GM21381 (cell line): Measurements from ENCODE around the gene SYS1.
A peak's percentile ranks its signal among the peaks of the same experiment; 100 is the strongest.

Experiments
- ATAC-seq: cut with Tn5 transposase; IDR thresholded peaks from one replicate; pipeline ENCODE4 v1.9.1; 2021; ENCODE audit warnings: mild to moderate bottlenecking, moderate library complexity; ENCODE audit not compliant: unreplicated experiment

SYS1 gene

GRCh38 chr20:45362804-45363610 lies at the start of gene SYS1:
Gene SYS1, plus strand, starts transcription at chr20:45363156. Its CDS starts 376 bp downstream, at chr20:45363532.
- ATAC-seq: peak; percentile 85

- ATAC-seq: no peak
Measured at GRCh38 chr20:45313943-45314342, 49.0 kb upstream of the SYS1 start.

- ATAC-seq: no peak
Measured at GRCh38 chr20:45315672-45316071, 47.3 kb upstream of the SYS1 start.

- no peak for ATAC-seq
Measured at GRCh38 chr20:45316150-45317080, 46.5 kb upstream of the SYS1 start.

GRCh38 chr20:45317826-45318225 lies 45.1 kb upstream of the SYS1 start:
- ATAC-seq: no peak

- ATAC-seq: no peak
Measured at GRCh38 chr20:45318386-45318939, 44.5 kb upstream of the SYS1 start.

- ATAC-seq: no peak
Measured at GRCh38 chr20:45318948-45319347, 44.0 kb upstream of the SYS1 start.

GRCh38 chr20:45320948-45321595 lies 41.9 kb upstream of the SYS1 start:
- peak; percentile 66 for ATAC-seq

GRCh38 chr20:45322952-45323383 lies 40.0 kb upstream of the SYS1 start:
- ATAC-seq: no peak

- no peak for ATAC-seq
Measured at GRCh38 chr20:45323731-45324130, 39.2 kb upstream of the SYS1 start.

GRCh38 chr20:45325371-45325770 lies 37.6 kb upstream of the SYS1 start:
- no peak for ATAC-seq

GRCh38 chr20:45328451-45328850 lies 34.5 kb upstream of the SYS1 start:
- no peak for ATAC-seq

- no peak for ATAC-seq
Measured at GRCh38 chr20:45329497-45330319, 33.2 kb upstream of the SYS1 start.

- ATAC-seq: no peak
Measured at GRCh38 chr20:45330476-45330875, 32.5 kb upstream of the SYS1 start.

- no peak for ATAC-seq
Measured at GRCh38 chr20:45336530-45337366, 26.2 kb upstream of the SYS1 start.

- no peak for ATAC-seq
Measured at GRCh38 chr20:45337367-45338120, 25.4 kb upstream of the SYS1 start.

GRCh38 chr20:45338121-45339030 lies 24.6 kb upstream of the SYS1 start:
- ATAC-seq: no peak
